ENCODE results near the gene HSP90B1.

DNA sequence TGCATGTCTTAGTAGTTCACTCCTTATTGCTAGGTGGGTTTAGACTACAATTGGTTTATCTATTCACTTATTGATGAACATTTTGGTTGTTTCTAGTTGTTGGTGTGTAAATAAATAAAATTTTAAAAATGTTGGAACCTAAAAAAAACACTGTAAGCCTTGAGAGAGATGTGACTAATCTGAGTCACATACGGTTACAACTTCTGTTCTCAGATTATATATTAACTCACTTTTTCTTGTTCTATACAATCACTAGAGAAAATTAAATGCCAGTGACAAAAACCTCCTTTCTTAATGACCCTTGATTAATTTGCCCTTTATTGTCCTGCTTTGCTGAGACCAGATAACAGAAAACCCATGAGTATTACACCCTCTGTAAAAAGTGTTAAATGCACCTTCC lies 28.4 kb downstream of the HSP90B1 start:
- TF ChIP-seq CTCF (IDR thresholded peaks at IDR 0.05; ENCODE audit: low read depth, low read length, poor library complexity, severe bottlenecking), result no peak
- no peak for TF ChIP-seq EZH2phosphoT487 (IDR thresholded peaks at IDR 0.05; ENCODE audit: borderline replicate concordance, low read length)

Measured in DOHH2 (cell line).